ENCODE measurements around the gene WIPF2.

The WIPF2 gene

GRCh38 chr17:40175928-40176753, 43.0 kb upstream of the WIPF2 start:
- no peak overlapping the region for H3K4me3 ChIP-seq (ENCODE audit: low read length)
- no peak for DNase-seq (ENCODE audit: low read depth)
- TF ChIP-seq CTCF (conservative IDR thresholded peaks at IDR 0.05; ENCODE audit: low read depth, low read length), result no peak

GRCh38 chr17:40176754-40177110, 42.4 kb upstream of the WIPF2 start:
- H3K4me3 ChIP-seq (ENCODE audit: low read length), result no peak overlapping the region
- DNase-seq (ENCODE audit: low read depth), result no peak
- no peak for TF ChIP-seq CTCF (conservative IDR thresholded peaks at IDR 0.05; ENCODE audit: low read depth, low read length)

- H3K4me3 ChIP-seq (ENCODE audit: low read length), result peak within 1 kb of the TSS; percentile 53
- no peak for DNase-seq (ENCODE audit: low read depth)
- no peak for TF ChIP-seq CTCF (conservative IDR thresholded peaks at IDR 0.05; ENCODE audit: low read depth, low read length)
These were observed 41.7 kb upstream of the WIPF2 start, which contains the start of gene RAPGEFL1 for GRCh38 chr17:40177275-40177874. TSS of gene RAPGEFL1 (plus strand) at chr17:40177470. CDS start at chr17:40177862, 392 bp downstream.

- peak; percentile 17 for TF ChIP-seq CTCF (conservative IDR thresholded peaks at IDR 0.05; ENCODE audit: low read depth, low read length)
- H3K4me3 ChIP-seq (ENCODE audit: low read length), result peak overlapping the region; percentile 53
These were observed 41.0 kb upstream of the WIPF2 start for GRCh38 chr17:40178021-40178601.

GRCh38 chr17:40178660-40179059, 40.4 kb upstream of the WIPF2 start:
- peak overlapping the region; percentile 53 for H3K4me3 ChIP-seq (ENCODE audit: low read length)
- TF ChIP-seq CTCF (conservative IDR thresholded peaks at IDR 0.05; ENCODE audit: low read depth, low read length), result no peak
- DNase-seq (ENCODE audit: low read depth), result no peak

More at GRCh38 chr17:40178021-40178601, 41.0 kb upstream of the WIPF2 start:
- no peak for DNase-seq (ENCODE audit: low read depth)

- DNase-seq (ENCODE audit: low read depth), result no peak
- no peak overlapping the region for H3K4me3 ChIP-seq (ENCODE audit: low read length)
- TF ChIP-seq CTCF (conservative IDR thresholded peaks at IDR 0.05; ENCODE audit: low read depth, low read length), result no peak
These were observed 39.0 kb upstream of the WIPF2 start for GRCh38 chr17:40179923-40180659.

All from retinal pigment epithelial cell (primary cell).